BLaER1 treated with 17β-estradiol and CSF1 and Interleukin-3, amounts not matched to agents 10 nM and 100 nM (cell line): Measurements from ENCODE around the gene ABCG8.
A peak's percentile ranks its signal among the peaks of the same experiment; 100 is the strongest.

Experiments
- H3K27ac ChIP-seq, 11 experiments: shearing (Covaris generic); formaldehyde crosslinking; 2 replicates each; pipeline ENCODE4 v1.8.1; 2022
- H3K27me3 ChIP-seq, 11 experiments: shearing (Covaris generic); formaldehyde crosslinking; 2 replicates each; pipeline ENCODE4 v1.8.1; 2022
- H3K36me3 ChIP-seq, 11 experiments: shearing (Covaris generic); formaldehyde crosslinking; 2 replicates each; pipeline ENCODE4 v1.8.1; 2022
- H3K4me1 ChIP-seq, 10 experiments: shearing (Covaris generic); formaldehyde crosslinking; 2 replicates each; pipeline ENCODE4 v1.8.1; 2022
- H3K4me2 ChIP-seq, 11 experiments: shearing (Covaris generic); formaldehyde crosslinking; 2 replicates each; pipeline ENCODE4 v1.8.1; 2022
- H3K4me3 ChIP-seq, 10 experiments: shearing (Covaris generic); formaldehyde crosslinking; 2 replicates each; pipeline ENCODE4 v1.8.1; 2022
- H3K9ac ChIP-seq, 11 experiments: shearing (Covaris generic); formaldehyde crosslinking; 2 replicates each; pipeline ENCODE4 v1.8.1; 2022
- H3K9me3 ChIP-seq, 11 experiments: shearing (Covaris generic); formaldehyde crosslinking; replicated peaks in 1 of 11; 2 replicates each; pipeline ENCODE4 v1.8.1; 2022
- H4K20me1 ChIP-seq, 11 experiments: shearing (Covaris generic); formaldehyde crosslinking; 2 replicates each; pipeline ENCODE4 v1.8.1; 2022
- Cebpa-rat ChIP-seq, 11 experiments: shearing (Covaris generic); IDR thresholded peaks; 2 replicates each; pipeline ENCODE4 v1.8.1; 2022

Gene ABCG8

DNA sequence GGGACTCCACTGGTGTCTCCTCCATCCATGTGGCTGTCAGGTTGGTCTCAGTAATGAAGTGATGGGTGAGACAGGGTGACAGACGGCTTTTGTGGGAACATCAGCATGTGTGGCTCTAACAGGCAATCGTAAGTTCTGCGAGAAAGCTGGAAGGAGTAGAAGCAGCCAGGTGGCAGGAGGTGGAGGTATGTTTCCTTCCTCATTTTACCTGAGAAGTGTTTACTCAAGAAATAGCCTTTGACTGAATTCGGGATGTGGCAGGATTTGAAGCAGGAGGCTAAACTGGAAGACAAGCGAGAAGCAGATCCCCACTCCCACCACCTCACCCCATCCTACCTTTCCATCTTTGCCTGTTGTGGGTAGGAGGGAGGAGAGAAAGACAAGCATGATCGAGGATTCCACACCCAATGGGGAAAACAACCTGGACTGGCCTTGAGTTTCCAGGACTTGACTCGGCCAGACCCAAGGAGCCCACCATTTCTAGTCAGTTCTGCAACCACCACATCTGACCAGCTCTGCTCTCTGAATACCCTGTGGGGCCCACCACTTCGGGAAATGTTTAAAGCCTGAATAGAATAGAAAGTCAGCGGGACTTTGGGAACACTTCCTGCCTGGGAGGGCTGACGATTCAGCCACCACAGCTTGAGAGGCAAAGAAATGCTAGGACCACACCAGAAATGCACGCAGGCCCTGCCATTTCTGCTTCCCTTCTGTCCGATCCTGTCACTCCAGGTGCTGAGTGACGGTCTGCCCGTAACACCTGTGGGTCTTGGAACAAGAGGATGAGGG, 1.2 kb downstream of the ABCG8 start:
- Histone ChIP-seq H3K4me3 (no peak overlapping the region), H3K27me3 (no peaks in the 10 kb centered on the region), H4K20me1 (no peaks in the 10 kb centered on the region; a peak in 1 of 22 replicates), H3K4me1 (peaks cover 0 to 5% (median 0%) of the 10 kb centered on the region in 10 experiments; a peak in 1 of 20 replicates), H3K4me2 (no peak overlapping the region), H3K9ac (no peak overlapping the region), H3K27ac (no peak overlapping the region), H3K36me3 (no peaks in the 10 kb centered on the region), H3K9me3 (no peaks in the 10 kb centered on the region)
- TF ChIP-seq Cebpa-rat (IDR thresholded peaks at IDR 0.05) = no peak

- Histone ChIP-seq H4K20me1 (no peaks in the 10 kb centered on the region; a peak in 1 of 22 replicates), H3K9me3 (no peaks in the 10 kb centered on the region), H3K36me3 (no peaks in the 10 kb centered on the region), H3K9ac (no peak overlapping the region), H3K4me1 (peaks cover 0 to 5% (median 0%) of the 10 kb centered on the region in 10 experiments; a peak in 1 of 20 replicates), H3K4me3 (no peak overlapping the region), H3K27me3 (no peaks in the 10 kb centered on the region), H3K27ac (no peak overlapping the region), H3K4me2 (no peak overlapping the region)
- no peak for TF ChIP-seq Cebpa-rat (IDR thresholded peaks at IDR 0.05)
Measured at GRCh38 chr2:43840965-43841364, 2.2 kb downstream of the ABCG8 start.

GRCh38 chr2:43841949-43842865, 3.4 kb downstream of the ABCG8 start:
- Histone ChIP-seq H3K4me2 (no peak overlapping the region), H3K27ac (no peak overlapping the region), H3K4me1 (peaks cover 0 to 5% (median 0%) of the 10 kb centered on the region in 10 experiments; a peak in 1 of 20 replicates), H3K9ac (no peak overlapping the region), H3K36me3 (no peaks in the 10 kb centered on the region), H3K9me3 (no peaks in the 10 kb centered on the region), H4K20me1 (no peaks in the 10 kb centered on the region; a peak in 1 of 22 replicates), H3K4me3 (no peak overlapping the region), H3K27me3 (no peaks in the 10 kb centered on the region)
- TF ChIP-seq Cebpa-rat (IDR thresholded peaks at IDR 0.05) = peak in 1 of 11 experiments; percentile 46; a peak in 1 of 22 replicates

DNA sequence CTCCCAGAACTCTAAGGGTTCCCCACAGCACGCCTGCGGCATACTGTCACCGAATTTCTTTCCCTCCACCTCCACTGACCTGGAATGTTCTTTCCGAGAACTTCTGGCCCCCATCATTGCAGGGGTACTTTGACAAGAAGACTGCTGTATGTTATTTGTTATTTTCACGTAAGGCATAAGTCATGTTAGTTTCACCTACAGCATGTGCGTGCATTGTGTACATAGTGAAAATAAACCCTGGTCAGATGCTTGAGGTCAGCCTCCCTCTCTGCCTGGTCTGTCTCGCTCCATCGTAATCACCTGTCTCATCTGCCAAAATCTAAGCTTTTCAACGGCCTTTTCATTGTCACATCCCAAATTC, 4.1 kb downstream of the ABCG8 start:
- Histone ChIP-seq H3K9ac (no peak overlapping the region), H3K36me3 (no peaks in the 10 kb centered on the region), H3K27me3 (no peaks in the 10 kb centered on the region), H3K9me3 (no peaks in the 10 kb centered on the region), H3K4me3 (no peak overlapping the region), H3K4me1 (peaks cover 0 to 5% (median 1%) of the 10 kb centered on the region in 10 experiments; a peak in 7 of 20 replicates), H4K20me1 (no peaks in the 10 kb centered on the region; a peak in 1 of 22 replicates), H3K4me2 (no peak overlapping the region), H3K27ac (no peak overlapping the region)
- TF ChIP-seq Cebpa-rat (IDR thresholded peaks at IDR 0.05) = no peak

- no peak overlapping the region for H3K27ac ChIP-seq
- peaks cover 0 to 9% (median 7%) of the 10 kb centered on the region in 10 experiments; a peak in 10 of 20 replicates for H3K4me1 ChIP-seq
- no peak overlapping the region for H3K4me2 ChIP-seq
- no peak overlapping the region for H3K4me3 ChIP-seq
- no peak for TF ChIP-seq Cebpa-rat (IDR thresholded peaks at IDR 0.05)
- no peaks in the 10 kb centered on the region for H3K9me3 ChIP-seq
- H3K9ac ChIP-seq = no peak overlapping the region
- no peaks in the 10 kb centered on the region for H3K27me3 ChIP-seq
- H4K20me1 ChIP-seq = no peaks in the 10 kb centered on the region; a peak in 1 of 22 replicates
- no peaks in the 10 kb centered on the region for H3K36me3 ChIP-seq
Measured at GRCh38 chr2:43845181-43845580, 6.4 kb downstream of the ABCG8 start.

- no peak for TF ChIP-seq Cebpa-rat (IDR thresholded peaks at IDR 0.05)
- H3K27ac ChIP-seq = no peak overlapping the region
- no peak overlapping the region for H3K9ac ChIP-seq
- H3K36me3 ChIP-seq = no peaks in the 10 kb centered on the region
- no peak overlapping the region for H3K4me2 ChIP-seq
- no peak overlapping the region for H3K4me3 ChIP-seq
- H3K9me3 ChIP-seq = no peaks in the 10 kb centered on the region
- peaks cover 0 to 9% (median 7%) of the 10 kb centered on the region in 10 experiments; a peak in 10 of 20 replicates for H3K4me1 ChIP-seq
- no peaks in the 10 kb centered on the region; a peak in 1 of 22 replicates for H4K20me1 ChIP-seq
- no peaks in the 10 kb centered on the region for H3K27me3 ChIP-seq
Measured at GRCh38 chr2:43846140-43846793, 7.5 kb downstream of the ABCG8 start.

GRCh38 chr2:43848214-43848613, 9.4 kb downstream of the ABCG8 start:
- no peak for TF ChIP-seq Cebpa-rat (IDR thresholded peaks at IDR 0.05)
- H3K9me3 ChIP-seq = no peaks in the 10 kb centered on the region
- H3K27me3 ChIP-seq = no peaks in the 10 kb centered on the region
- H3K9ac ChIP-seq = no peak overlapping the region
- H3K4me2 ChIP-seq = peak overlapping the region in 4 of 11 experiments; percentile 9 to 50 (median 34); a peak in 8 of 22 replicates
- peaks cover 0 to 9% (median 7%) of the 10 kb centered on the region in 10 experiments; a peak in 10 of 20 replicates for H3K4me1 ChIP-seq
- H3K27ac ChIP-seq = no peak overlapping the region
- H3K36me3 ChIP-seq = no peaks in the 10 kb centered on the region
- no peak overlapping the region for H3K4me3 ChIP-seq
- H4K20me1 ChIP-seq = no peaks in the 10 kb centered on the region

- H4K20me1 ChIP-seq = no peaks in the 10 kb centered on the region
- no peak overlapping the region for H3K4me2 ChIP-seq
- peaks cover 0 to 9% (median 7%) of the 10 kb centered on the region in 10 experiments; a peak in 10 of 20 replicates for H3K4me1 ChIP-seq
- H3K4me3 ChIP-seq = no peak overlapping the region
- no peaks in the 10 kb centered on the region for H3K36me3 ChIP-seq
- no peak for TF ChIP-seq Cebpa-rat (IDR thresholded peaks at IDR 0.05)
- H3K9me3 ChIP-seq = no peaks in the 10 kb centered on the region
- no peaks in the 10 kb centered on the region for H3K27me3 ChIP-seq
- no peak overlapping the region for H3K27ac ChIP-seq
- no peak overlapping the region for H3K9ac ChIP-seq
Measured at GRCh38 chr2:43851011-43851980, 12.5 kb downstream of the ABCG8 start.
